K562 (cell line): ENCODE results near the gene GP1BB. TPM values are rescaled to one million over a fixed set of nuclear protein-coding genes. Genes with fewer than 3 reads are reported as not detected.

Source experiments
- CREM ChIP-seq: IDR thresholded peaks from 2 replicates; pipeline ENCODE4 v1.6.1; 2014; ENCODE audit warnings: antibody characterized with exemption, low read depth
- ETS1 ChIP-seq: conservative IDR thresholded peaks from 2 replicates; pipeline ENCODE4 v1.6.1; 2011; ENCODE audit warnings: low read depth, mild to moderate bottlenecking, low read length; ENCODE audit not compliant: control insufficient read depth
- ETV1 ChIP-seq: fragments of 450-650 bp; conservative IDR thresholded peaks from 2 replicates; pipeline ENCODE4 v1.6.1; 2016; ENCODE audit warnings: missing genetic modification characterization, control low read depth, low read depth, missing compliant biosample characterization
- MGA ChIP-seq: fragments of 450-650 bp; IDR thresholded peaks from 2 replicates; pipeline ENCODE4 v1.6.1; 2016; ENCODE audit warnings: mild to moderate bottlenecking, moderate library complexity
- PHB ChIP-seq: fragments of 250-450 bp; sonication (Bioruptor Pico); IDR thresholded peaks from 2 replicates; pipeline ENCODE4 v1.5.0; 2021
- PRMT5 ChIP-seq: sonication (generic); formaldehyde crosslinking; IDR thresholded peaks from 2 replicates; pipeline ENCODE4 v1.5.0; 2020; ENCODE audit warnings: missing genetic modification reagents
- PRPF4 ChIP-seq: fragments of 200-400 bp; formaldehyde crosslinking; IDR thresholded peaks from one replicate; pipeline ENCODE4 v1.6.1; 2017; ENCODE audit warnings: low read length, low read depth, mild to moderate bottlenecking; ENCODE audit not compliant: insufficient read depth, poor library complexity, severe bottlenecking
- ZNF146 ChIP-seq: IDR thresholded peaks from one replicate; pipeline ENCODE4 v1.6.1; 2018; ENCODE audit warnings: missing compliant biosample characterization; ENCODE audit not compliant: unreplicated experiment
- ZNF324 ChIP-seq: fragments of 250-450 bp; sonication (Bioruptor Pico); IDR thresholded peaks from 2 replicates; pipeline ENCODE4 v1.4.0; 2020; ENCODE audit warnings: mild to moderate bottlenecking
- ZNF655 ChIP-seq: fragments of 250-450 bp; sonication (Bioruptor Pico); IDR thresholded peaks from 2 replicates; pipeline ENCODE4 v1.5.0; 2021
- polyA plus RNA-seq, 8 experiments: library from polyadenylated mRNA; depleted of rRNA in 4 of 8; stranded (reverse) in 5 of 8; unstranded in 3 of 8; fragments of >200 nt; fragmentation: Nextera tagmentation in 2 of 8; fragmentation: Illumina TruSeq in 1 of 8; extraction: Ambion mirVana in 2 of 8; extraction: Trizol in 1 of 8; gene quantifications; 2 replicates each; pipeline versions ENCODE4 v1.2.1 to v1.2.3, GENCODE V29; 2011 to 2014; ENCODE audit warnings: inconsistent platforms in 1 of 8, missing spikeins in 1 of 8
- total RNA-seq, 7 experiments: library from RNA; depleted of rRNA in 6 of 7; stranded (reverse); fragments of >200 nt in 6 of 7; fragmentation: Illumina TruSeq in 2 of 7; extraction: Trizol in 2 of 7; gene quantifications; 2 replicates each; pipeline versions ENCODE4 v1.2.1 to v1.2.3, GENCODE V29; 2011 to 2021; ENCODE audit warnings: low replicate concordance in 1 of 7

Gene GP1BB
- total and polyA plus RNA-seq, 9 of the 15 experiments (the other 6 are each of a cell fraction or from before 2014, with no cell fraction given): 0.69 to 162 (median 2.8) TPM

- no peak for TF ChIP-seq MGA
- TF ChIP-seq ZNF655 (CRISPR knock-in tag): no peak
- no peak for TF ChIP-seq ETV1 (tag)
- TF ChIP-seq ETS1: no peak
- no peak for TF ChIP-seq ZNF146
- TF ChIP-seq PRMT5 (CRISPR knock-in tag): no peak
- TF ChIP-seq PHB (CRISPR knock-in tag): 0 out of 2 replicates have a peak, but pooled peaks have one; percentile 48
- TF ChIP-seq ZNF324 (CRISPR knock-in tag): no peak
- no peak for TF ChIP-seq PRPF4
- no peak for TF ChIP-seq CREM
Observed at GRCh38 chr22:19762568-19763457, 39.5 kb downstream of the GP1BB start (continued).
